ENCODE measurements around the gene RCAN1.

The RCAN1 gene

GRCh38 chr21:34533938-34534337, 81.0 kb downstream of the RCAN1 start:
- TF ChIP-seq FOXP2 (optimal IDR thresholded peaks at IDR 0.05; ENCODE audit: borderline replicate concordance, extremely low read depth, extremely low read length, insufficient read depth) (no peak), SIN3A (IDR thresholded peaks at IDR 0.05; ENCODE audit: borderline replicate concordance, insufficient read depth, low read length) (no peak), TAF1 (IDR thresholded peaks at IDR 0.05; ENCODE audit: borderline replicate concordance, insufficient read depth, low read length) (no peak), REST (IDR thresholded peaks at IDR 0.05; ENCODE audit: insufficient read depth in 1 of 2, low read depth in 2 of 2, low read length in 2 of 2) (no peak)

GRCh38 chr21:34531399-34531798, 83.5 kb downstream of the RCAN1 start:
- TF ChIP-seq REST (IDR thresholded peaks at IDR 0.05; ENCODE audit: insufficient read depth in 1 of 2, low read depth in 2 of 2, low read length in 2 of 2): no peak
- no peak for TF ChIP-seq POLR2AphosphoS5 (IDR thresholded peaks at IDR 0.05; ENCODE audit: low read depth, low read length)
- no peak for TF ChIP-seq SIN3A (IDR thresholded peaks at IDR 0.05; ENCODE audit: borderline replicate concordance, insufficient read depth, low read length)
- no peak for TF ChIP-seq TAF1 (IDR thresholded peaks at IDR 0.05; ENCODE audit: borderline replicate concordance, insufficient read depth, low read length)
- no peak for TF ChIP-seq FOXP2 (optimal IDR thresholded peaks at IDR 0.05; ENCODE audit: borderline replicate concordance, extremely low read depth, extremely low read length, insufficient read depth)

- no peak for TF ChIP-seq FOXP2 (optimal IDR thresholded peaks at IDR 0.05; ENCODE audit: borderline replicate concordance, extremely low read depth, extremely low read length, insufficient read depth)
- no peak for TF ChIP-seq POLR2AphosphoS5 (IDR thresholded peaks at IDR 0.05; ENCODE audit: low read depth, low read length)
- TF ChIP-seq TAF1 (IDR thresholded peaks at IDR 0.05; ENCODE audit: borderline replicate concordance, insufficient read depth, low read length): no peak
- no peak for TF ChIP-seq SIN3A (IDR thresholded peaks at IDR 0.05; ENCODE audit: borderline replicate concordance, insufficient read depth, low read length)
- no peak for TF ChIP-seq REST (IDR thresholded peaks at IDR 0.05; ENCODE audit: insufficient read depth in 1 of 2, low read depth in 2 of 2, low read length in 2 of 2)
Measured at GRCh38 chr21:34530261-34530660, 84.7 kb downstream of the RCAN1 start.

GRCh38 chr21:34528131-34528561, 86.8 kb downstream of the RCAN1 start:
- no peak for TF ChIP-seq FOXP2 (optimal IDR thresholded peaks at IDR 0.05; ENCODE audit: borderline replicate concordance, extremely low read depth, extremely low read length, insufficient read depth)
- TF ChIP-seq REST (IDR thresholded peaks at IDR 0.05; ENCODE audit: insufficient read depth in 1 of 2, low read depth in 2 of 2, low read length in 2 of 2): no peak
- no peak for TF ChIP-seq TAF1 (IDR thresholded peaks at IDR 0.05; ENCODE audit: borderline replicate concordance, insufficient read depth, low read length)
- TF ChIP-seq SIN3A (IDR thresholded peaks at IDR 0.05; ENCODE audit: borderline replicate concordance, insufficient read depth, low read length): no peak
- TF ChIP-seq POLR2AphosphoS5 (IDR thresholded peaks at IDR 0.05; ENCODE audit: low read depth, low read length): no peak
